ENCODE results near the gene NFIB.

NFIB gene

DNA sequence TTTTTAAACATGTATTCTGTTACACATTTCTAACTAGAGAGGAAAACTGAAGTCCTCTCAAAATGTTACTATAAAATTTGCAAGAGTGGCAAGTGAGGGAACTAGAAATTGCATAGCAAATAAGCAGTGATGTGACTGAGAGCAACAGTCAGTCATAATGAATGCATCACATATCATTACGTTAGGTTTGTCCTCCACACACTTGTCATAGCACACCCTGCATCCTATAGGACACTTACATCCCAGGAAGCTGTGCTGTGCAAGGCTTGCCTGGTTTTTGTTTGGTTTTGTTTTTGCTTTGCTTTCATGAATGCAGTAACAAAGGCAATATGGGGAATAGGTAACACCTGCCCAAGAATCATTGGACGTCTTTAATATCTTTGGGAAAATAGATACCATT lies 10.8 kb downstream of the NFIB start:
- no peak for DNase-seq

DNA sequence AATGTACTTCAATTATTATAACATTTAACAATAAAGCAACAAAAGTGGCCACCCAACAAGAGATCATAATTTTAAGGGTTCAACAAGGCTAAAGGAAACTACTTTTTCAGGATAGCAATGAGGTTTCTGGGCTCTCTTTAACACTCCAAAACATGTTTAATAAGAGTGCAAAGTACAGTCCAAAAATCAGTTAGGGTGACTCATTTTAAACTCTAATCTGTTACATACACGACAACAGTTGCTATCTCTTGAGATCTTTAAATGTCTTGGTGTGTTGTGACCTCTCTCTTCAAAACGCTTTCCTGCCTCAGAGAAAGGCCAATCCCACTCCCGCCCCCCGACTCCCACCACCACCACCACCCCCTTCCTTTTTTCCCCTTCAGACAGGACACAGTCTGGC lies 11.5 kb downstream of the NFIB start:
- DNase-seq, result no peak

DNA sequence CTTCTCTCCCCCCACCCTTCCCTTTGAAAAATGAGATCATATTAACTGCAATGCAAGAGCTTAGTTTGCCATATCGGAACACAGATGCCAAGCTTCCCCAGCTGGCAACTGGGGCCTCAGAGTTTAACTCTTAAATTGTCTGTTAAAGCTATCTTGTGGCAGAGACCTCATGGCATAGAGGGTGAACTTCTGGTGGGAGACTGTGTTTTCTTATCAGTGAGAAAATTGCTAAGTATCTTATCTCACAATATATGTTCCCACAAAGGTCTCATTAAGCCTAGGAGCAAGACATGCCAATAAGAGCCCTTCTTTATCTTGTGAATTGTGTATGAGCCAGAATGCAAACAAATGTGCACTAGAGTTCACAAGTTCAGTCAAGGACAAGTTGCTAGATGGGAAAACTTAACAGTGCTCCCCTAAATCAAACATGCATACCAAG lies 12.3 kb downstream of the NFIB start:
- DNase-seq, result no peak

DNA sequence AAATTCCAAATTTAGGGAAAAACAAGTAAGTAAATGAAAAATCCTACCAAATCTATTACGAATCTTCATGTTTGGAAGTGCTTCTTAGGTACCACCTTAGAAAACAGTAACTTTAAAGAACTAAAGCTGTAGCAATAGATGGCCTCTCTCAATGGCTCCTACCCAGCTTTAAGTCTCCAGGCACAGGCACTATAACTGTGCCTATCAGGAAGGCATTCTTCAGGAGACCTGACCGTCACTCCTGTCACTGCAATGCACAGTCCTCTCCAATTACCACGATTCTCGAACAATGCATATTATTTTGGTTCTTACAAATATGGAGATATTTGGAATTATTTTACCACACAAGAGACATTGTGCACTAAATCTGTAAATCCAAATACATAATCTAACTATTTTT lies 12.9 kb downstream of the NFIB start:
- DNase-seq, result no peak

DNA sequence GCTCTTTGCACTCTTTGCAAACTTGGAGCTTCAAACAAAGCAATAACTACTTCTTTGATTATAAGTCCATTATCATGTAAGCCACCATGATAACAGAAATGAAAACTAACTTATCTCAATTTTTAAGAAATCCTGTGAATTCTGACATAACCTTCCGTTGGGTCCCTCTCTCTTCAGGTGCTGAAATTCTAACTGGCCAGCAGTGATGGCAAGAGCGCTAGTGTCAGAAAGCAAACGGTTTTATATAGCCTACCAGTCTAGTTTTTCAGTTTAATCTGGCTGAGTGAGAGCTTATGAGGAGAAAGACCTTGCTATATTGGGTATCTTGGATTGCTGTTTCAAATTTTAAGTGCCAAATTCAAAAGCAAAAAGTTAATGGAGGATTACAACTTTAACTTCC lies 13.4 kb downstream of the NFIB start:
- DNase-seq, result no peak

DNA sequence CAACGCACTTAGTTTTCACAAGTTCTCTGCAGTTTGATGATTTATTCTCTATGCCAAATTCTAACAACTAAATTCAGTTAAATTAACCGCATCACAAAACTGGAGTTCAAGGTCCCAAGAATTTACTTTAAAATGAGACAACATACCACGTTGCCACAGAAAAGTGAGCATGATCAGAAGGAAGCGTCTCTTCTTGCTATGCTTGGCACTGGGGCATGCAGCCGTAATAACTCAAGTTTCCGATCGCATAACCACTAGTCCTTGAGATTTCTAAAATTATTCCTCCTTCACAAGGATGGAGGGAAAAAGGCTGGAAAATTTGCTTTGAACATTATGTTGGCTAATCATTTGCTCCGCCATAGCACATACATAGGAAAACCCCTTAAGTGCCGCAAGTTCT lies 13.9 kb downstream of the NFIB start:
- DNase-seq, result no peak

DNA sequence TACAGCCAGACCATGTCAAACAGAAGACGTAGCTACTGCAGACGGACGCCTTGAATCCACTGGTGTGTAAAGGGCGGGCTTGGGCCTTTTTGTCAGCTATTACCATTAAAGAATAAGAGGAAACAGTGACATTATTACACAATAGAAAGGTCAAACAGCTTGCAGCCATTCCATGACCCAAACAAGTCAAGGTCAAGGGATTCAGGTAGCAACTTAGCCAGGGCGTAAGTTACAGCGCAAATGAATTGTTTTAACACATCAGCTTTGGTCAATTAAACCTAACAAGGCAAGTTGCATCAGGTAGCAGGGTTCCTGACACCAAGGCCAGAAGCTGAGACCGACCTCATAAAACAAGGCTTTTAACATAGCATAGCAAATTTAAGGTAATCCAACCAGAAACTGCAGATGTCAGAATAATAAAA lies 15.3 kb downstream of the NFIB start:
- DNase-seq, result no peak

DNA sequence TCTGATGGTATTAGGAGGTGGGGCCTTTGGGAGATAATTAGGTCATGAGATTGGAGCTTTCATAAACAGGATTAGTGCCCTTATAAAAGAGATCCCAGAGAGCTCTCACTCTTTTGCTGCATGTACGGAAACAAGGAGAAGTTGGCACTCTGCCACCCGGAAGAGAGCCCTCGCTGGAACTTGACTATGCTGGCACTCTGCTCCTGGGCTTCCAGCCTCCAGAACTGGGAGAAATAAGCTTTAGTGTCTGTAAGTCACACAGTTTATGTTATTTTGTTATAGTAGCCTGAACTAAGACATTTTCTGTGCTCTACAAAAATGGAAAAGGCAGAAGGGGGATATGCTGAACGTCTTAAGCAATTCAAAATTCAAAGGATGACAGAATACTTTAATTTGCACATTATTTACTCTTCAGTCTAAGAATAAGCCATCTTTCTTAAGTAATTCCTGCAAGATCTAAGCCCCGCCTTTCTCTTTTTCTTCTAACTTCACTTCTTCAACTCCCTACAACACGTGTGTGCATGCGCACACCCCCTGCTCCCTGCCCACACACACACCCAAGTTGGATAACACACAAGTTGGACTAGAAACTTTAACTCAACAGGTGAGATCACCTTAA lies 17.3 kb downstream of the NFIB start:
- no peak for DNase-seq

DNA sequence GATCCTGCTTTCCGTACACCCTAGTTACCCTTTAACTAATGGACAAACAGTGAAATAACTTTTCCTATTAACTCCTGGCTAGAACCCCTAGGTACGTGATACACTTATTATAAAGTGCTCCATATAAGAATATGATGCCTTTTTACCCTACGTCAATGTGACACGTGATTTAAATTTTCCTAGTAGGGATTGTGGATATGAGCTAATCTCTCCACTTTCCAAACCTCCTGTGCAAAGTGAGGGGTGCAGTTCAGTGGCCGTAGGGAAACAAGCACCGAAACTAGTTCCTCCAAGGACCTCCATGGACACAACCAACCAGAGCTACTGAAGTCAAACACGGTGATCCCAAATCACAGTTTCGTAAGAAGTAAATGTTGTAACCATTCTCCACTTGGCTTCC lies 19.3 kb downstream of the NFIB start:
- no peak for DNase-seq

DNA sequence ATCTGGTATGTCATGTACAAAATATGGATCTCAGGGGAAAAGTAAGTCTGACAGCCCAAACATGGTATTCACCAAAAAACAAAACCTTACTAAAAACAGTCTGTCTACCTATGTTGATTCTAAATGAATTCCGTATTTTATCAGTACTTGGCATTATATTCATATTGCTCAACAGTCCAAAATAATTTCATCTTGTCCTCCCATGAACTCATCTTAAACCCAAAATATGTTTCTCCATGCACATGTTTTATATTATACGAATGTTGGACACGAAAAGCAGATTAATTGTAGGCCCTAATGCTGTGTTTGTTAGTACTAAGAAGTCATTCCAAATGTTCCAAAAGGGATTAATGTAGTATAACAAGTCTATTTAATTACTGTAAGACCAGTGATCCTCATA lies 20.1 kb downstream of the NFIB start:
- DNase-seq, result no peak

DNA sequence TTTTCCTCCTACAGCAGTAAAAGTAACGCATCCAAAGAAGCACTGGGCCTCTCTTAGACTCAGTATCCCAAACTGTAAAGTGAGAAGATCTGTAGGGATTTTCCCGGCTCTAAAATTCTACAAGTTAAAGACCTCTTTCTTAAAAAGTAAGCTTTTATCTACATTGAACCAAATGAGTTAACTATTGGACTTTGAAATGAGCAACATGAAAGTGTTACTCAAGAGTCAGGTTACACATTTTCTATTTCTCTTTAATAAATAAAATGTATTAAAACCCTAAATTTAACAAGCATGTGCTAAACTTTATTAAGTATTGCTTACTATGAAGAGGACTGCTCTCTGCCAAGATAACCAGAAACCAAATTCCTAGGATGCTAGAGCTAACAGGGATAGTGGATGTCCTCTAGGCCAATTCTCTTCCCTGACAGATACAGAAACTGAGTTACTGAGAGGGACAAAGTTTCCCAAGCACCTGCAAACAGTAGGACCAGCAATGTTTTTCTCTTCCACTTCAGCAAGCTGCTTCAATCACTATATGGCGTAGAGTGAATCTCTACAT lies 21.7 kb downstream of the NFIB start:
- DNase-seq, result no peak

DNA sequence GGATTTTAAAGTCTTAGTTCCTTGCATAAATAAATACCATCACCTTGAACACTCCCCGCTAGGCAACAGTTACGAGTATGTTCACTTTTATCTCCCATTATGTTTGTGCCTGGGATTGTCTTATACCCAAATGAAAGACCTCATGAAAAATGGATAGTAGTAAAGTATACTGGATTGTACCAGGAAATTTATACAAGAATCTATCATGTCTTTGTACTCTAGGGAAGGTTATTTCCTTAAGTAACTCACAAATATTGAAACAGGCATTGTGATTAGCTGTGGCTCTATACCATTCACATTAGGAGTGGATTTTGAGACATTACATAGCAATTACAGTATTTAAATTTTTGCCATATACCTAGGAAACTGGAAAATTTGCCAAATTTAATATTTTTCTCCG lies 24.0 kb downstream of the NFIB start:
- no peak for DNase-seq

DNA sequence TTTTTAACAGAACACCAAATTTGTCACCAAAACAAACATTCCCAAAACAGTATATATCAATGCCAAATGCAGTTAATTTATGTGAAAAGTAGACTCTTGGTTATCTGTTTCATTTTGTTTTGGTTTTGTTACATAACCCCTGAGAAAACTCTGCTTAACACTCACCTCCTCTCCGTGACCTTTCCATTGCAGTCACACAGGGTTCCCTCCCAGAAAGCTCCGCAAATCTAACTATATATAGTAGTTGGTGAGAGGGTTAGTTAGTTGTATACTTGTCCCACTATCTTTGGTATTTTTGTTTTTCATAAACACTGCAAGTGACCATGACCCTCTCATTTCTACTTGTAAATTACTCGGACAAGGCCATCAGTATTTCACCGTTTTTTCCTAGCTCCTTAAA lies 25.5 kb downstream of the NFIB start:
- no peak for DNase-seq

DNA sequence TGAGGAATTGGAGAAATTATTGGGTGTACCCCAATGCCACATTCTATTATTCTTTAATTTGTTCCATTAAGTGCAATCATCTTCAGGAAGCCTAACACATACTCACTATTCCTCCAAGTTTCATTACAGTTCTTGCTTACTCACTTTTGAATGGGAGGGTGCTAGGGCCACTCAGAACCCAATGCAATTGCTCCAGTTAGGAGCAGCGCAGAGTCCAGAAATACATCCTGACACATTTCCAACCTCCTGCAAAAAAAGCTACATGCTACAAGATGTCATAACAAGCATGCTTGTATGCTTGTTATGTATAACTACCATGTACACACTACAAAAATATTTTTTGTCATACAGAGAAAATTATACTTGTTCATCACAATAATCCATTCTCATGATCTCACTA lies 27.8 kb downstream of the NFIB start:
- DNase-seq, result no peak

DNA sequence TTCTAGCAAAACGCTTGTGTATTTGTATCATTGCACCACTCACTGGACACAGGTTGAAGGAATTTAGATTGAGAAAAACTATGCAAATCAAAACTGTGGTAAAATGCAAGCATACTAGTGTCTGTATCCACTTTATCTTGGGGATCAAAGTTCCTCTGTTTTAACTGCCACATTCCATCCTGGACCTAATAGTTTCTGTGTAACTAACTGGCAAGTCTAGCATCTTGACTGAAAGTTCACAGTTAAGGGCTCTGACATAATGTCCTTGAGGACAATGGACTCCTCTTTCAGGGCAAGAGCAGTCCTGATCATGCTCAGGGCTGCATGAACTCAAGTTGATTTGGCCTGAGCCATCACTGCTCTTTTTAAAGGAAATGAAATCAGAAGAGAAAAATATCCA lies 30.7 kb downstream of the NFIB start:
- DNase-seq, result no peak

DNA sequence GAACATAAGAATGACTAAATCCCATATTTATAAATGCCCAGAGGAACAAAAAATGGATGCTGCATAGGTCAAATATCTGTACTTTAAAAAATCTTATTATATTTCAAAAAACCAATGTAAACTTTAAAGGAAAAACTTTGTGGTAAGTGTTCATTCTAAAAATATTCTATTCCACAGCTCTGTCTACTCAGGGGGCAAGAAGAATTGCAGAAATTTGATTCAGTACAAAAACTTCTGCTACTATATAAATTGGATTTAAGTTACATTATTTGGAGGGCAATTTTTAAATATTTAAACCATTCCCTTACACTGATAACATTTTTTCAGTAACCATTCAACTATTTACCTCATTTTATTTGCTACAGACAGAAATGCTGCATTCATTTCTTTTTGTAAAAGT lies 32.1 kb downstream of the NFIB start:
- DNase-seq, result no peak

DNA sequence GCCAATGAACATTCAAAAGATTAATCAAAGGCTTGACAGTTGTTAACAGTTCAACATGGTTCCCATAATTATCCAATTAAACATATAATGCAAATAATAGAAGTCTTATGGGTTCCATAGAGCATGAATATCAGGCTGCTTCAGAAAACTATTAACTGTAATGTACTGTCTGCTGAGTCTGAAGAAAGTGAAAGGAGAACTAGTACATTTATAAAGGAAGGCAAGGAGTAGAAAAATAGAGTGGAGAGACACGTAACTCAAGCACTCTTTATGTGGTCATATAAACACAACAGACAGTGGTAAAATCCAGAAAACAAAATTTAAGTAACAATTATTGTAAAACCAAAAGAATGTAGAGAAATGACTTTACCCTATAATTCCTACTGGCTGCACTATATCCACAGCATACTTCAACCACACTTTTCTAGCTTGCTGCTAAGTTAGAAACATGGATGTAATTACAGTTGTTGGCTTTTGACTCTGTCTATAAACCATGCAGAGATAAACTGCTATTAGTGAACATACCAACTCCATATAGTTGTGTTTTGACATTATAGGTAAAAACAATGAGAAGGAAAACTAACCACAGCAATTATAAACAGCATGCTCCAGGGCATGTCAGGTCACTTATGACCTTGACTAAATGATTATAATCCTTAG lies 32.7 kb downstream of the NFIB start:
- no peak for DNase-seq

DNA sequence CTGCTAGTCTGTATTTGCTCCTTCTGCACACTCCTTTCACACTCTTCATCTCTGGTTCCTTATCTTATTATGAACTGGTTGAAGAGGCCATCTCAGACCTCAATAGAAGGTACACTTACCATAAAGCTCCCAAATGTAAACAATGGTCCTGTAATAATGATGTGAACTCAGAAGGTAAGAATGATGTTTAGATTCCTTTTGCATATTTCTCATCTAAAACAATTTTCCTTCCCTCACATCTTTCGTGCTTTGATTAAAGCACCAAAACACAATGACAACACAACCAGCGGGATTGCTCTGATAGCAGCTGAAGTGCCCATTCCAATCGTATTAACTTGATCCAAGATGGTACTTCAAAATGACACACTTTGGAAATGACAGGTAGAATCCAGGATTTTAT lies 34.3 kb downstream of the NFIB start:
- DNase-seq, result no peak

DNA sequence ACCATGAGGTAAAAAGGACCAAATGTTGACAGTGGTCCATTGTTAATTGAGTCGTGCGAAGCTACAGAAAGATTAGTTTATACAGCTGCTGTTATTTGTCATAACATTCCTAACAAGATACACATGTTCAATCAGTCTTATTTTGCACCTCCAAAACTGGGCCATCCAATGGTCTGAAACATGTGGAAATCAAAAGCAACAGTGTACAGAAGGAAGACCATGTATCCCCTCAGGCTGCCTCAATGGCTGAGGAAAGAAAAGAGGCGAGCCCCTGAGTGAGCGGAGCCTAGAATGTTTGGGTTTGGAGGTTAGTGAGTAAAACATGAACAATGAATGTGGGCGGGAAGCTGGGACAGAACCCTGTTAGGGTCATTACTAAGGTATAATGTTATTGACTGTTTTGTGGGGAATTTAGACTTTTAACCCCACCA lies 35.6 kb downstream of the NFIB start:
- DNase-seq, result no peak

DNA sequence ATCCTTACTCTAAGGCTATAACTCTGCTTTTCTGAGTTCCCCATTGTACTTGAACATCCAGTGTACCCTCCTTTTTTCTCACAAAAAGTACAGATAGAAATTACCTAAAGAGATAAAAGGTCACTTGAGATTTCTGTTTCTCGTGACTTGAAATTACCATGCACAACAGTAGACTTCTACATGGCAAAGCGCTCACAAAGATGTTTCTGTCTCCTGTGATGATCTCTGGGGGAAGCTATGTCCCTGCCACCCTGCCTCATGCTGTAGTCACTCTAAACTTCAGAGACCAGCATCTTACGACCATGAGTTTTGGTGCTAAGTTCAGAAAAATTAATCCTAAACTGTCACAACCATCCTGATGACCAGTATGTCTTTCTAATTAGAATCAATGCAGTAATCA lies 36.2 kb downstream of the NFIB start:
- DNase-seq, result no peak

DNA sequence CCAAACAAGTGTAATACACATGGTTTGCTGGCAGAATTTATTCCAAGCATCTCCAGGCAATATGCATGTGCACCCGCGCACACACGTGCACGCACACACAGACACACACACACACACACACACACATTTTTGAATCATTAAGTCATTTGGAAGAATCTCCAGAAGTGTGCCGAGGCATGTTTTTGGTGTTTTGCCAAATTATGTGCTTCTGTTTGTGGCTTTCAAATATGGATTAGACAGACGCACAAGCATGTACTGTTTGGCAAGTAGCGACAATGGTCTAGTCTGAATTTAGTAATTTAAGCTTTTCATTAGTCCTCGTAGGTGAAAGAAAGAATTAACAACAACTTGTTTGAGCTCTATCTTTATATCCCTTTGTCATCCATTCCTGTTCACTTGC lies 36.7 kb downstream of the NFIB start:
- DNase-seq, result no peak

DNA sequence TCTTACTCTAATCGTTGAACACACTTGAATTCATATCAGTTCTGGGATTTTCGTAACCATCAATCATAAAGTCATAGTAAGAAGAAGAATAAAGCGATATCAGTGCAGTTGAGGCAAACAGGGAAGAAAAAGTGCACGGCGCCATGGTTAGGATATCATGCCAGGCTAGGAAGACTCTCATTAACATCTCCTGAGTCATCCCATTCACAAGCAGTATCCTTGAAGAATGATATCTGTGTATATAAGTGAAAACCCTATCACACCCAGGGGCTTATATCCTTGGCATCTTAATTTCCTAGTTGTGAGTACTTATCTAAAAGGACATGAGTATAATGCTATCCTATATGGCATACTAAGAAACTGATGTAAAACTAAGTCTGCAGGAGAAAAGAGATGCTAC lies 38.6 kb downstream of the NFIB start:
- no peak for DNase-seq

DNA sequence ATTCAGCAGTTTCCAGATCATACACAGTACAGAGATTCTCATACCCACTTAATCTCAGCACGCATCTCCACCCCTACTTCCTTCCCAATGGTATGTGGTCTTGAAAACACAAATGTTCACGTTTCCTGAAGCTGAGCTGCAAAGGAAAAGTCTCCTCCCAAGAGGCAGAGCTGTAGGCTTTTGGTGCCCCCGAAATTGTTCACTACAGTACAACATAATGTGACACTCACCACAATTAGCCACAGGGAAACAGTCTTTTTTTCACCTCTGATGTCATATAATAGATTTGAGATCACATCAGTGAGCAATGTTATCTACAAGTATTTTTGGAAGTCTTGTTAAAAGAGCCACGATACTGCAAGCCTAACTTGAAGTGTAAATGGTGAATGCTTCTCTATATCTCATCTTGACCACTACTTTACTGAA lies 40.2 kb downstream of the NFIB start:
- no peak for DNase-seq

DNA sequence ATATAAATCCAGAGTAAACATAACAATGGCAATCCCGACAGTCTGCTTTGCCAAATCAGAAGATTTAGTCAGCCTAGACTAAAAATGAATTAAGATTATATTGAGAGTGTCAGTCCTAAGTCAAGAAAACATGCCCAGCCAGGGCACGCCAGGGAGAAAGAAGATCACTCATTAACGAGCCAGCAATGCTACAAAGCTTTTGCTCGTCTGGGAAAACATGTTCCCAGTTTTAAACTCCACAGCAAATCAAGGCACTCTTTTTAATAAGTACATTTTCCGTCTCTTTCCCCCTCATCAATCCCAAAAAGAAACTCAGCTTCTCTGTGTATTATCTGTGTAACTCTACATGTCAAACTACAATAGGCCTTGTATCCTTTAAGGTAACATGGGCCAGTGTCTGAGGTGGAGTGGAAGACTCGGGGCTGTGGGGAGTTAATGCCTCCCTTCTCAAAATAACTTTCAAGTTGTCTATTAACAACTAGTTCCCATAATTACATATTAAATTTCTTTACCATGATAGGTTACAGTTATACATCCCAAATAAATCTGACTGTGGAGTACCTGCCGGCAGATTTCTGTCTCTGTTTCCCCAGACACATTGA lies 40.9 kb downstream of the NFIB start:
- DNase-seq, result no peak

Measured in CD4-positive, alpha-beta T cell treated with Interleukin-15 for 1 hour (primary cell).